Measurements from ENCODE around the gene TNS1. TPM values are rescaled to one million over a fixed set of nuclear protein-coding genes. Genes with fewer than 3 reads are reported as not detected.

The TNS1 gene
- total RNA-seq, 1 donor: 48.9 TPM

GRCh38 chr2:217935235-217935879 is 67.4 kb downstream of the TNS1 start:
- peaks cover 75% of the 10 kb centered on the region for H3K79me2 ChIP-seq (ENCODE audit: insufficient read depth, low read length)
- H3K36me3 ChIP-seq (ENCODE audit: insufficient read depth, low read length): peaks cover 9% of the 10 kb centered on the region
- H3K27ac ChIP-seq (ENCODE audit: low read depth, low read length): peak overlapping the region; percentile 92
- peak overlapping the region; percentile 67 for H3K4me2 ChIP-seq (ENCODE audit: insufficient read depth, low read length)
- H3K27me3 ChIP-seq (ENCODE audit: insufficient read depth, low read length): no peaks in the 10 kb centered on the region
- peaks cover 15% of the 10 kb centered on the region for H4K20me1 ChIP-seq (ENCODE audit: insufficient read depth, low read length)
- H3K4me1 ChIP-seq (ENCODE audit: insufficient read depth, low read length): peaks cover 76% of the 10 kb centered on the region
- no peaks in the 10 kb centered on the region for H3K9me3 ChIP-seq (ENCODE audit: low read depth, low read length)
- DNase-seq (ENCODE audit: insufficient read length, low spot score, missing footprints): peak; percentile 92
- TF ChIP-seq CTCF (IDR thresholded peaks at IDR 0.05; ENCODE audit: extremely low read depth, low read depth, low read length): no peak
- no peak overlapping the region for H2AFZ ChIP-seq (ENCODE audit: low read length)
- peak overlapping the region; percentile 34 for H3K4me3 ChIP-seq (ENCODE audit: insufficient read depth, low read length)

- Histone ChIP-seq H4K20me1 (ENCODE audit: insufficient read depth, low read length) (peaks cover 9% of the 10 kb centered on the region), H3K27me3 (ENCODE audit: insufficient read depth, low read length) (no peaks in the 10 kb centered on the region), H3K27ac (ENCODE audit: low read depth, low read length) (peak overlapping the region; percentile 92), H3K9me3 (ENCODE audit: low read depth, low read length) (no peaks in the 10 kb centered on the region), H3K4me1 (ENCODE audit: insufficient read depth, low read length) (peaks cover 75% of the 10 kb centered on the region), H2AFZ (ENCODE audit: low read length) (no peak overlapping the region), H3K79me2 (ENCODE audit: insufficient read depth, low read length) (peaks cover 75% of the 10 kb centered on the region), H3K4me3 (ENCODE audit: insufficient read depth, low read length) (peak overlapping the region; percentile 35), H3K4me2 (ENCODE audit: insufficient read depth, low read length) (peak overlapping the region; percentile 67), H3K36me3 (ENCODE audit: insufficient read depth, low read length) (peaks cover 9% of the 10 kb centered on the region)
- peak; percentile 99 for DNase-seq (ENCODE audit: insufficient read length, low spot score, missing footprints)
- no peak for TF ChIP-seq CTCF (IDR thresholded peaks at IDR 0.05; ENCODE audit: extremely low read depth, low read depth, low read length)
Measured at GRCh38 chr2:217934321-217935131, 68.3 kb downstream of the TNS1 start.

- no peak overlapping the region for H3K4me3 ChIP-seq (ENCODE audit: insufficient read depth, low read length)
Measured at GRCh38 chr2:217933617-217933993, 69.2 kb downstream of the TNS1 start.

More at GRCh38 chr2:217933617-217933993, 69.2 kb downstream of the TNS1 start:
- H3K4me1 ChIP-seq (ENCODE audit: insufficient read depth, low read length): peaks cover 76% of the 10 kb centered on the region
- H3K79me2 ChIP-seq (ENCODE audit: insufficient read depth, low read length): peaks cover 75% of the 10 kb centered on the region
- no peak for TF ChIP-seq CTCF (IDR thresholded peaks at IDR 0.05; ENCODE audit: extremely low read depth, low read depth, low read length)
- peaks cover 5% of the 10 kb centered on the region for H4K20me1 ChIP-seq (ENCODE audit: insufficient read depth, low read length)
- no peaks in the 10 kb centered on the region for H3K9me3 ChIP-seq (ENCODE audit: low read depth, low read length)
- no peak overlapping the region for H2AFZ ChIP-seq (ENCODE audit: low read length)
- DNase-seq (ENCODE audit: insufficient read length, low spot score, missing footprints): peak; percentile 6
- H3K36me3 ChIP-seq (ENCODE audit: insufficient read depth, low read length): peaks cover 5% of the 10 kb centered on the region
- peak overlapping the region; percentile 67 for H3K4me2 ChIP-seq (ENCODE audit: insufficient read depth, low read length)
- no peaks in the 10 kb centered on the region for H3K27me3 ChIP-seq (ENCODE audit: insufficient read depth, low read length)
- peak overlapping the region; percentile 92 for H3K27ac ChIP-seq (ENCODE audit: low read depth, low read length)
